ENCODE results near the gene ACVR2B.

- TF ChIP-seq CREB5 (CRISPR knock-in tag; IDR thresholded peaks at IDR 0.05; ENCODE audit: low read depth) (no peak), CSDC2 (CRISPR knock-in tag; IDR thresholded peaks at IDR 0.05) (no peak), ARNTL (CRISPR knock-in tag; IDR thresholded peaks at IDR 0.05; ENCODE audit: borderline replicate concordance, low read depth) (no peak)
Measured at GRCh38 chr3:38479431-38480092, 25.9 kb downstream of the ACVR2B start.

Measured in SK-N-SH treated with all-trans-retinoic acid at 6 μM for 48 hours (cell line).